Omental fat pad (tissue), 4 donors: ENCODE data around the gene DLG1. TPM values are rescaled to one million over a fixed set of nuclear protein-coding genes. Genes with fewer than 3 reads are reported as not detected.
"Not testable (repeated sequence)": the region's sequence is repeated elsewhere in the genome, so short reads cannot be mapped to it uniquely, and the experiment has no call there.

ENCODE experiments used
- ATAC-seq: fragments of 150-250 bp; one replicate; pipeline ENCODE4 v1.9.1; 2016; ENCODE audit warnings: mild to moderate bottlenecking, moderate library complexity; ENCODE audit not compliant: low FRiP score
- DNase-seq: peaks from one replicate; pipeline ENCODE4 v3.0.0-alpha.2; 2019; ENCODE audit warnings: low spot score
- CTCF ChIP-seq, 3 donors: fragments of 450-650 bp; IDR thresholded peaks; one replicate each; pipeline ENCODE4 v1.5.1; 2016 to 2017; ENCODE audit warnings: antibody characterized with exemption in 3 of 3, mild to moderate bottlenecking in 3 of 3, moderate library complexity in 2 of 3
- total RNA-seq, 4 donors: library from RNA; depleted of rRNA; stranded (reverse); fragments of >200 nt; gene quantifications; one replicate each; pipeline ENCODE4 v1.1.0, GENCODE V29; 2016

The DLG1 gene
- total RNA-seq, 4 donors from 2014 or later, result 47.1 to 65.4 (median 60.2) TPM

- no peak for DNase-seq
- ATAC-seq, result no peak
- TF ChIP-seq CTCF (IDR thresholded peaks at IDR 0.05), result no peak
Observed at GRCh38 chr3:197197334-197197733, 101.1 kb downstream of the DLG1 start.

- ATAC-seq (no peak), DNase-seq (no peak)
- TF ChIP-seq CTCF (IDR thresholded peaks at IDR 0.05), result no peak
Observed at GRCh38 chr3:197196192-197196591, 102.2 kb downstream of the DLG1 start.

GRCh38 chr3:197195326-197195725, 103.1 kb downstream of the DLG1 start:
- ATAC-seq (no peak), DNase-seq (no peak)
- TF ChIP-seq CTCF (IDR thresholded peaks at IDR 0.05), result no peak

GRCh38 chr3:197193759-197194158, 104.7 kb downstream of the DLG1 start:
- DNase-seq, ATAC-seq: not testable (repeated sequence)

- DNase-seq (no peak), ATAC-seq (no peak)
- TF ChIP-seq CTCF (IDR thresholded peaks at IDR 0.05), result no peak
Observed at GRCh38 chr3:197191897-197192296, 106.5 kb downstream of the DLG1 start.

- no peak for TF ChIP-seq CTCF (IDR thresholded peaks at IDR 0.05)
- ATAC-seq (no peak), DNase-seq (no peak)
Observed at GRCh38 chr3:197189623-197190022, 108.8 kb downstream of the DLG1 start.

- DNase-seq, result no peak
- ATAC-seq, result no peak
- no peak for TF ChIP-seq CTCF (IDR thresholded peaks at IDR 0.05)
Observed at GRCh38 chr3:197188963-197189362, 109.4 kb downstream of the DLG1 start.
